Uterus (tissue), 2 donors: Measurements from ENCODE around the gene GSN.

Experiments
- CTCF ChIP-seq, 4 experiments: fragments of 200-600 bp in 2 of 4; fragments of 450-650 bp in 2 of 4; sonication (generic) in 2 of 4; IDR thresholded peaks; one replicate each; pipeline ENCODE4 v1.5.1; 2016 to 2019; ENCODE audit warnings: antibody characterized with exemption in 4 of 4, mild to moderate bottlenecking in 2 of 4, moderate library complexity in 1 of 4
- POLR2A ChIP-seq, 2 donors: fragments of 450-650 bp; IDR thresholded peaks; one replicate each; pipeline ENCODE4 v1.6.1; 2016; ENCODE audit warnings: antibody characterized with exemption in 2 of 2, mild to moderate bottlenecking in 1 of 2, moderate library complexity in 1 of 2

- TF ChIP-seq POLR2A (IDR thresholded peaks at IDR 0.05) (no peak), CTCF (IDR thresholded peaks at IDR 0.05) (no peak)
Measured at GRCh38 chr9:121371495-121372061, 103.6 kb downstream of the GSN start.
